HG02884 (cell line): Measurements from ENCODE around the gene RPN1.

Source experiments
- ATAC-seq: cut with Tn5 transposase; IDR thresholded peaks from one replicate; pipeline ENCODE4 v1.9.1; 2021; ENCODE audit warnings: mild to moderate bottlenecking, moderate library complexity; ENCODE audit not compliant: unreplicated experiment

Gene RPN1

DNA sequence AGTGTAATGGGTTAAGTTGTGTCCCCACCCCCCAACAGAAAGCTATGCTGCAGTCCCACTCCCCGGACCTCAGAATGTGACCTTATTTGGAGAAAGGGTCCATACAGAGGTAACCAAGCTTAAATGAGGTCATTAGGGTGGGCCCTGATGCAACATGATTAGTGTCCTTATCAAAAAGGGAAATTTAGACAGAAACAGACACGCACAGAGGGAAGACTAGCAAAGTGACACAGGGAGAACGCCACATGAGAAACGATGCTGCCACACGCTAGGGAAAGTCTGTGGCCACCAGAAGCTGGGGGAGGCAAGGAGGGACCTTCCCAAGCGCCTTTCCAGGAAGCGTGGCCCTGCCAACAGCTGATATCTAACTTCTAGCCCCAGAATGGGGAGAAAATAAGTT, 65.4 kb downstream of the RPN1 start:
- no peak for ATAC-seq

DNA sequence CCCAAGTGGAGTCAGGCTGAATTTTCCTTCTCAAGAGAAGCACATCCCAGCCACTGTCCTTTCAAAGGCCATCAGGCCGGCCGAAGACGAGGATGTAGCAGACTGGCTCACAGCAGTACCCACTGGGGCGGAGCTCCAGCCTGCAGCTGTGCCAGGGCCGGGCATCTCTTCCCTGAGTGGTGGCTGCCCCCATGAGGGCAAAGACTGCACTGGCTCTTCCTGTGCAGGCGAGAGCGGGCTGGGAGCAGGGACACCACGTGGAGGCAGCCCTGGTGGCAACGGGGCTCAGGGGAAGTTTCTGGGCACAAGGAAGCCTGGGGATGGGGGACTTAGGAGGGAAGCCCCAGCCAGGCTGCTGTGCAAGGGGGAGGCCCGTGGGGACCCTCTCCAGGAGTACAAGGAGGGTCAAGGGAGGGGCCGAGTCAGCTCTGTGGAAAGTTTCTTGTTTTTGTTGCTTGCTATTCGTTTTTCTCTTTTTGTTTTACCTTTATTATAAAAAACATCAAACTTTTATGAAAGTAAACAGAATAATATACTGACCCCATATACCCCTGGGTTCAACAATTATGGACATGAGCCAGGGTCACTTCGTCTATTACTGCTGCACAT, 66.1 kb downstream of the RPN1 start:
- ATAC-seq, result no peak

DNA sequence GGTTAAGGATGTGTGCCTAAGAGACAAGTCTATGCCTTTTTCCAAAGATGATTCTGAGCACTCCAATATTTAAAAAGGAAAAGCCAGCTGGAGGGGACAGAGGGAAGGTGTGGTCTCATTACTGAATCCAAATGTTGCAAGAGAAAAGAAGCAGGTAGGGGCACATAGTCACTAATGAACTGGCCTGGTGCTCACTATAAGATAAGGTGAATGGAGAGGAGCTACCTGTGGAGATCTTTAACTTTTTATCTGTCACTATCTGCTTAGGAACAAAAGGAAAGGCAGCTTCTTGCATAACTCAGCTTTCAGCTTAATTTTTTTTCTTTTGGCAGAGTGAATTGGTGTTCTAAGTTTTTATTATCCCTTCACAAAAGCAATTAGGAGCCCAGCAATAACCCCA, 69.1 kb downstream of the RPN1 start:
- ATAC-seq, result no peak

DNA sequence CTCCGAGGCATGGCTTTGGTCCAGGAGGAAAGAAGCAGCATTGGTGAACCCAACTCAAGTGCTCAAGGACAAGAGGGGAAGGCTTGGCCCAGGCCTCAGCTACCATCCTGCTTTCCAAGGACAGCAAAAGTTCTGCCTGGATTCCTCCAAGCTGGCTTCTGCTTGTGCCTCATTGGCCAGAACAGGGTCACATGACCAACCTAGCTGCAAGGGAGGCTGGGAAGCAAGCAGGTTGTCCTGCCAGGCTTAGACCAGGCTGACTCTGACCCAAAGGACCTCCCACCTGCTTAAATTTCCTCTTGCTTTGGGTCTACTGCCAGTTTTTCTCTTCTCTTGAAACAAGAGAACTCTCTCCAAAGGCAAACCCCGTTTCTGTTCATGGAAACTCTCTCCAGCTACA, 70.7 kb downstream of the RPN1 start:
- no peak for ATAC-seq

DNA sequence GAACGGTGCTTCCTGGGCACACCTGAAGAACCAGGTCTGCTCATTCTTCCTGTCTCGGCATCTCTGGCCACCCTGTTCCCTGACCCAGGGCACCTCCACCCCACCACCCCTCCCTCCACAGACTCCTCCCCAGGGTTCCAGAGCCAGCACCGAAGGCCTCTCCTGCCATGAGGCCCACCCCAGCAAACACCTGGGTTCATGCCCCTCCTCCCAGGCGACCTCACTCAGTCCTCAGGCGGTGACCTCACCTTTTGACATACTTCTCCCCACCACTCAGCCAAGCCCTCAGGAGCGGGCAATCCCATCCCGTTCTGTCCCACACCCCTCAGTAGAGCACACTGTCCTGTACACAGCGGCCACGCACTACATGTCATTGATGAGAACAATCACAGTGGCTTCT, 72.3 kb downstream of the RPN1 start:
- ATAC-seq, result no peak

DNA sequence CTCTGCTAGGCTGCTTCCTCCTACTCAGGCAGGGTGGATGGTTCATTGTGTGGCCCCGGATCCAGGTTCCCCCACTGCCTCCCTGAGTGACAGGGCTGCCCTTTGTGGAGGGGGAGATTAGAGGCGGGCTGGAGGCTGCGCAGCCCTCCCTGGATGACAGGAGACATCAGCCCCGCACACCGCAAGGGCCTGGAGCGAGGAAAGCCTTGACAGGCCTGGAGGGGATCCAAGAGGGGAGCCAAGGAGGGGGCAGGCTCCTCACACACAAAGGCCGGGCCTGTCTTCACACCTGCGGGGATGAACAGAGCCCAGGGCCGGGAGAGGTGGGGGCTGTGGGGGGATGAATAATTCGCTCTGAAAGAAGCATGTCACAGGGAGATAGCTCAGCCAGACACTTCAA, 72.9 kb downstream of the RPN1 start:
- no peak for ATAC-seq

DNA sequence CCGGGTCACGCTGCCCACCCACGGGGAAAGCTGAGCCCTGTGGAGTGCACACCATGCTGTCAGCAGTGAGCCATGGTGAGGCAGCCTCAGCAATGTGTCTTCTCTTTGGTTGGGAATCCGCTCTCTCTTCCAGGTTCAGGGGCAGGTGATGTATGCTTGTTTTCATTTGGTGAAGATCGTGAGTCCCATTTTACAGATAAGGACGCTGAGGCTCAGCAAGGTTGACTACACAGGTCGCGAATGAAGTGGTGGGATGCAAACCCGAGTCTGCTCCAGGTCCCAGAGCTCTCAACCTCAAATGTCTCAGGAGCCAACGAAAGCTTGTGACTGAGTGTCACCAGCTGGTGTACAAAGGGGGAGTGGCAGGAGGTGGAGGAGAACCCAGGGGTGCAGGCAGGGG, 74.3 kb downstream of the RPN1 start:
- no peak for ATAC-seq

DNA sequence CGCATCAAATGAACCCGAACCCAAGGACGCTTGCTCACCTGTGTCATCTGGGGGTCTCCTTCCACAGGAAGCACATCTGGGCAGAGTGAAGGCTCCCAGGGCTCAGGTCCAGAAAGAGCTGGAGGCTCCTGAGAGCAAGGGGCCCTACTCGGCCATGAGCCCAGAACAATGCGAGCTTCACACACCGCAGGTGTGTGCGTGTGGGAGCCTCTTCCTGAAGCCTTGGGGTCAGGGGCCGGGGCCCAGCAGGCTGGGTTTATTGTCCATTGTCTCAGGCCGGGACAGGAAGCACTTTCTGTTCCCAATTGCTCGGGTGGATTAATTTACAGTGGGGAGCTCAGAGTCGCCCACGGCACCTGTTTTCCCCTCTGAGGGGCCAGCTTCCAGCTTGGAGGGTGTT, 74.8 kb downstream of the RPN1 start:
- no peak for ATAC-seq

DNA sequence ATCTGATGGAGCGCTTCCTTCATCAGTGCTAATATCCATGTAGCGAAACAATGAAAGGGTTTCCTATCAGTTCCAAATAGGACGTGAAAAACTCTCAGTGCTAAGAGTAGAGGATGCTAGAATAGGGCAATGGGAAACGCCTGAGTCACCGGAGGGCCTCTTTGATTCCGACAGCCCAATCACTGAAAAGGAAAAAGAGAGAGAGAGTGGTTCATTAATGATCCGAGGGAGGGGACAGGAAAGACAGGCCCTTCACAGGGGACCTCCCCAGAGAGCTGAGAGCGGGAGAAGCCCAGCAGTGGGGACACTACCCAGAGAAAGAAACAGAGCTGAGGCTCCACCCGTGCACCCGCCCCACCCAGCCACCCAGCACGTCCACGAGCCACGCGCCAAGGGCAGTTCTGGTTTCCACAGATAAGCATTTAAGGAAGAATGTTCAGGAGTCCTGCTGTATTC, 76.9 kb downstream of the RPN1 start:
- ATAC-seq, result no peak

DNA sequence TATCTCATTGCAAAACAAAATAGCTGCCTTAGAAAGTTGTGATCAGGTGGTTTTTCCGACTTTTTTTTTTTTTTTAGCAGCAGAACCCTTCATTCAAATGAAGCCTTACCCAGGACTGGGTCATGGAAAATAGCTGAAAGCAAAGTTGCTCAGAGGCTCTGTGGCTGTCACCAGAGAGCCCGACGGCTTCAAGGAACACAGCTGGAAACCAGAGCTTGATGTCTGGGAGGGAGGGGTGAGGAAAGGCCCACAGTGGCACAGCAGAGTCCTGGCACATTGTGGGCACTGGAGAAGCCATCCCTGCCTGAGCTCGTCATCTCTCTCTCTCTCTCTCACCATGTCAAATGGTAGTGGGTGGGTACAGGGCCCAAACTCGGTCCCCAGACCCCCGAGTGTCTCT, 77.5 kb downstream of the RPN1 start:
- ATAC-seq, result no peak

DNA sequence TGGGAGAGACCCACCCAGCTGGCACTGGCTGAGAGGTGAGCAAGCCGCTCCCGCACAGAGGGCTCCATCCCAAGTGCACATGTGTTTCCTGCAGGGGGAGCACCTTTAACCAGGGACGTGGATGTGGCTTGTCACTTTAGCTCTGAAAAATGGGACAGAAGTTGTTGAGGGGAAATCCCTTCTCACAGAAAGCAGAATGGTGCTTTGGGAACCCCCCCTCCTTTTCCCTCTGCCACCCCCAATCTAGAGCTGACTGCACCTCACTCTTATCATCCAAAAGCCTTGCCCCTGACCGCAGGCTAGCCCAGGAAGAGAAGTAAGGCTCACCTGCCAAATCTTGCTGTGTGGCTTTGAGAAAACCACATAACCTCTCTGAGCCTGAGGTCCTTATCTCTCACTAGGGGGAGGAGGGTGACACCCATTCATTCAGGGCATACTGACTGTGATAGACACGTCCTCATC, 77.9 kb downstream of the RPN1 start:
- no peak for ATAC-seq

DNA sequence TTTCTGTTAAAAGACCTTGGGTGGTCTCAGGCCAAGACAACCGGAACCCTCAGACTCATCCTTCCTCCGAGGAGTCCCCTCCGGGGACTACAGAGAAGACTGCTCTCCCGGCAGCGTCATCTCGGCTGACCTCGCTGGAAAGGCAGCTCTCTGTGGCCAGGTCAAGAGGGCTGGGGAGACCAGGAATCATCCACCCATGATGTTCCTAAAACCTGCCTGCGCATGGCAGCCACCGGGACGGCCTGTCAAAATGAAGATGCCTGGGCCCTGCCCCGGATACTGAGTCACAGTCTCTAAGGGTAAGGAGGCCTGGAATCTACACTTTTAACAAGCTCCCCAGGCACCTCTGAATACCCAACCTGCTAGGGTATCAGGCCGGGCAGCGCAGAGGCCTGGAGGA, 78.6 kb downstream of the RPN1 start:
- no peak for ATAC-seq
